Keratinocyte (primary cell): ENCODE results near the gene AFDN.
"Not testable (repeated sequence)": the region's sequence is repeated elsewhere in the genome, so short reads cannot be mapped to it uniquely, and the experiment has no call there.

Experiments
- CTCF ChIP-seq, 3 experiments: IDR thresholded peaks in 1 of 3; conservative IDR thresholded peaks in 1 of 3; optimal IDR thresholded peaks in 1 of 3; 2 replicates in 2 of 3; 3 replicates in 1 of 3; pipeline versions ENCODE3 to v1.5.1; 2011; ENCODE audit warnings: low read length in 3 of 3, mild to moderate bottlenecking in 3 of 3, moderate library complexity in 2 of 3, control low read depth in 1 of 3, inconsistent platforms in 1 of 3; ENCODE audit not compliant: insufficient read depth in 2 of 3; ENCODE audit errors: extremely low read depth in 1 of 3
- EZH2 ChIP-seq: IDR thresholded peaks from one replicate; pipeline ENCODE4 v1.6.1; 2012; ENCODE audit warnings: inconsistent platforms, mild to moderate bottlenecking, low read length, moderate library complexity

DNA sequence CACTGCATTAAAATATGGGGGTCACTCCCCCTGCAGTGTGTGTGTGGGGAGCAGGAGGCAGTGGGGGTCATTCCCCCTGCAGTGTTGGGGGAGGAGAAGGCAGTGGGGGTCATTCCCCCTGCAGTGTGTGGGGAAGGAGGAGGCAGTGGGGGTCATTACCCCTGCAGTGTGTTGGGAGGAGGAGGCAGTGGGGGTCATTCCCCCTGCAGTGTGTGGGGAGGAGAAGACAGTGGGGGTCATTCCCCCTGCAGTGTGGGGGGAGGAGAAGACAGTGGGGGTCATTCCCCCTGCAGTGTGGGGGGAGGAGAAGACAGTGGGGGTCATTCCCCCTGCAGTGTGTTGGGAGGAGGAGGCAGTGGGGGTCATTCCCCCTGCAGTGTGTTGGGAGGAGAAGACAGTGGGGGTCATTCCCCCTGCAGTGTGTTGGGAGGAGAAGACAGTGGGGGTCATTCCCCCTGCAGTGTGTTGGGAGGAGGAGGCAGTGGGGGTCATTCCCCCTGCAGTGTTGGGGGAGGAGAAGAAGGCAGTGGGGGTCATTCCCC lies 149.5 kb downstream of the AFDN start:
- TF ChIP-seq CTCF (optimal IDR thresholded peaks at IDR 0.05 in 1 of 3, IDR thresholded peaks at IDR 0.05 in 1 of 3, conservative IDR thresholded peaks at IDR 0.05 in 1 of 3; ENCODE audit: extremely low read depth in 1 of 3, insufficient read depth in 2 of 3, low read length in 3 of 3); EZH2: not testable (repeated sequence)
